Astrocyte of the cerebellum (primary cell): Measurements from ENCODE around the gene STYX.
"Not testable (repeated sequence)": the region's sequence is repeated elsewhere in the genome, so short reads cannot be mapped to it uniquely, and the experiment has no call there.

Experiments
- DNase-seq: peaks from one replicate; pipeline ENCODE4 v3.0.0-alpha.2; 2011; ENCODE audit warnings: low read depth
- H3K4me3 ChIP-seq: 2 replicates; pipeline ENCODE4 v1.5.1; 2011; ENCODE audit warnings: mild to moderate bottlenecking, low read depth, low read length, moderate library complexity
- CTCF ChIP-seq: IDR thresholded peaks from 2 replicates; pipeline ENCODE4 v1.5.1; 2012; ENCODE audit warnings: low read length, low read depth, moderate library complexity, mild to moderate bottlenecking; ENCODE audit errors: missing control alignments
- in situ Hi-C: cut with HindIII; loops from 2 replicates; pipeline ENCODE4 v1.10.0; 2017; ENCODE audit warnings: low sequenced_read_pairs

STYX gene

GRCh38 chr14:52740751-52741150, 10.8 kb downstream of the STYX start:
- no peak for DNase-seq
- no peak overlapping the region for H3K4me3 ChIP-seq
- in situ Hi-C loops = no loop called here
- TF ChIP-seq CTCF = no peak

- no peak overlapping the region for H3K4me3 ChIP-seq
- no peak for DNase-seq
Measured at GRCh38 chr14:52741865-52742264, 11.9 kb downstream of the STYX start.

GRCh38 chr14:52748647-52749292, 18.8 kb downstream of the STYX start:
- H3K4me3 ChIP-seq = no peak overlapping the region
- in situ Hi-C loops = no loop called here
- TF ChIP-seq CTCF = no peak
- no peak for DNase-seq

More at GRCh38 chr14:52741865-52742264, 11.9 kb downstream of the STYX start:
- in situ Hi-C loops = no loop called here
- TF ChIP-seq CTCF = no peak

- no peak overlapping the region for H3K4me3 ChIP-seq
- no peak for TF ChIP-seq CTCF
- in situ Hi-C loops = no loop called here
- DNase-seq = no peak
Measured at GRCh38 chr14:52755607-52756316, 25.8 kb downstream of the STYX start.

GRCh38 chr14:52759145-52759544, 29.2 kb downstream of the STYX start:
- in situ Hi-C loops = no loop called here
- DNase-seq = no peak
- TF ChIP-seq CTCF = no peak
- no peak overlapping the region for H3K4me3 ChIP-seq

- in situ Hi-C loops, H3K4me3 ChIP-seq, DNase-seq: not testable (repeated sequence)
Measured at GRCh38 chr14:52762923-52763322, 33.0 kb downstream of the STYX start.
